Stomach (tissue), 9 donors: ENCODE results near the gene CLMP. TPM values are rescaled to one million over a fixed set of nuclear protein-coding genes. Genes with fewer than 3 reads are reported as not detected.

Source experiments
- DNase-seq, 2 donors: peaks; one replicate each; pipeline versions ENCODE4 v3.0.0 to v3.0.0-alpha.2; 2013 to 2019
- H3K27ac ChIP-seq, 5 donors: fragments of 200-600 bp in 4 of 5; sonication (generic) in 4 of 5; one replicate each; pipeline ENCODE4 v1.5.1; 2013 to 2019; ENCODE audit warnings: mild to moderate bottlenecking in 1 of 5, moderate library complexity in 1 of 5
- H3K27me3 ChIP-seq, 3 donors: fragments of 200-600 bp; sonication (generic); one replicate each; pipeline ENCODE4 v1.5.1; 2017 to 2019; ENCODE audit warnings: mixed run types in 1 of 3
- H3K36me3 ChIP-seq, 4 donors: fragments of 200-600 bp; sonication (generic); 1 replicate in 3 of 4; 2 replicates in 1 of 4; pipeline ENCODE4 v1.5.1; 2016 to 2019
- H3K4me1 ChIP-seq, 4 donors: fragments of 200-600 bp; sonication (generic); one replicate each; pipeline ENCODE4 v1.5.1; 2016 to 2019
- H3K4me3 ChIP-seq, 4 donors: fragments of 200-600 bp; sonication (generic) in 3 of 4; one replicate each; pipeline ENCODE4 v1.5.1; 2016 to 2019; ENCODE audit warnings: mild to moderate bottlenecking in 1 of 4
- H3K9me3 ChIP-seq, 4 donors: fragments of 200-600 bp; sonication (generic); one replicate each; pipeline ENCODE4 v1.5.1; 2016 to 2019
- CTCF ChIP-seq, 7 experiments: fragments of 450-650 bp in 4 of 7; fragments of 200-600 bp in 3 of 7; sonication (generic) in 3 of 7; IDR thresholded peaks; one replicate each; pipeline ENCODE4 v1.5.1; 2016 to 2019; ENCODE audit warnings: antibody characterized with exemption in 7 of 7, control low read depth in 2 of 7, mild to moderate bottlenecking in 1 of 7
- EP300 ChIP-seq: sonication (generic); formaldehyde crosslinking; IDR thresholded peaks from one replicate; pipeline ENCODE4 v1.6.1; 2017; ENCODE audit warnings: antibody characterized with exemption
- POLR2A ChIP-seq, 4 donors: fragments of 450-650 bp; IDR thresholded peaks; one replicate each; pipeline ENCODE4 v1.6.1; 2016; ENCODE audit warnings: antibody characterized with exemption in 4 of 4, control low read depth in 2 of 4, mild to moderate bottlenecking in 1 of 4, moderate library complexity in 1 of 4
- POLR2AphosphoS5 ChIP-seq, 3 donors: sonication (generic); formaldehyde crosslinking; IDR thresholded peaks; one replicate each; pipeline ENCODE4 v1.6.1; 2016; ENCODE audit warnings: antibody characterized with exemption in 3 of 3
- WGBS, 5 donors: extraction: QIAGEN DNeasy Blood & Tissue Kit in 3 of 5; methylation state at CpG; one replicate each; pipeline versions ENCODE4 v1.1.5 to v1.1.7; 2013 to 2018; 5-methylcytosine and 5-hydroxymethylcytosine counted together
- intact Hi-C: fragments of 100-400 bp; cut with DNase I; formaldehyde crosslinking; loops from one replicate; pipeline ENCODE4 v1.15.1; 2023; ENCODE audit warnings: low total_unique reads
- polyA plus RNA-seq, 3 donors: library from polyadenylated mRNA; stranded (reverse); fragments of 200-250 nt; gene quantifications; one replicate each; pipeline ENCODE4 v1.2.3, GENCODE V29; 2013
- total RNA-seq, 5 donors: library from RNA; depleted of rRNA; stranded (reverse); fragments of >200 nt; gene quantifications; one replicate each; pipeline versions ENCODE4 v1.1.0 to v1.2.3, GENCODE V29; 2014 to 2016
- donor health status: healthy with polysubstance abuse.
- donor health status: Bipolar disorder and iron deficiency.
- donor health status: healthy.

CLMP gene
- total and polyA plus RNA-seq, 8 donors = 4.9 to 81.2 (median 40.5) TPM

- TF ChIP-seq CTCF (IDR thresholded peaks at IDR 0.05) (no peak), POLR2AphosphoS5 (IDR thresholded peaks at IDR 0.05) (no peak), POLR2A (IDR thresholded peaks at IDR 0.05) (no peak), EP300 (no peak)
- H3K9me3 ChIP-seq = no peaks in the 10 kb centered on the region
- H3K4me3 ChIP-seq = no peak overlapping the region
- intact Hi-C loops = no loop called here
- WGBS, 5 donors = 66 to 75% (median 70%) methylated on average over 7 to 9 of the region's 9 CpGs
- no peak for DNase-seq
- no peaks in the 10 kb centered on the region for H3K36me3 ChIP-seq
- peak overlapping the region in 2 of 5 donors; percentile 14 to 49 for H3K27ac ChIP-seq
- H3K27me3 ChIP-seq = peaks cover 0 to 14% (median 0%) of the 10 kb centered on the region in 3 donors
- H3K4me1 ChIP-seq = peaks cover 0 to 12% (median 10%) of the 10 kb centered on the region in 4 donors
Observed at GRCh38 chr11:123145661-123146060, 49.4 kb downstream of the CLMP start.

- Histone ChIP-seq H3K36me3 (no peaks in the 10 kb centered on the region), H3K27ac (peak overlapping the region in 1 of 5 donors; percentile 14), H3K9me3 (no peaks in the 10 kb centered on the region), H3K4me3 (no peak overlapping the region), H3K27me3 (peaks cover 0 to 14% (median 0%) of the 10 kb centered on the region in 3 donors), H3K4me1 (peaks cover 0 to 12% (median 10%) of the 10 kb centered on the region in 4 donors)
- no peak for TF ChIP-seq POLR2A (IDR thresholded peaks at IDR 0.05)
- no peak for TF ChIP-seq EP300
- TF ChIP-seq CTCF (IDR thresholded peaks at IDR 0.05) = no peak
- no peak for TF ChIP-seq POLR2AphosphoS5 (IDR thresholded peaks at IDR 0.05)
- no peak for DNase-seq
- intact Hi-C loops = no loop called here
- WGBS, 5 donors = 40 to 56% (median 49%) methylated on average over 12 to 13 of the region's 13 CpGs
Observed at GRCh38 chr11:123145220-123145619, 49.8 kb downstream of the CLMP start.

- no peaks in the 10 kb centered on the region for H3K9me3 ChIP-seq
- peaks cover 0 to 12% (median 10%) of the 10 kb centered on the region in 4 donors for H3K4me1 ChIP-seq
- WGBS, 5 donors = 52 to 60% (median 56%) methylated on average over 3 of the region's 3 CpGs
- H3K27ac ChIP-seq = no peak overlapping the region
- H3K4me3 ChIP-seq = no peak overlapping the region
- intact Hi-C loops = no loop called here
- DNase-seq = no peak
- H3K27me3 ChIP-seq = peaks cover 0 to 14% (median 0%) of the 10 kb centered on the region in 3 donors
- no peak for TF ChIP-seq POLR2A (IDR thresholded peaks at IDR 0.05)
- TF ChIP-seq CTCF (IDR thresholded peaks at IDR 0.05) = no peak
- TF ChIP-seq POLR2AphosphoS5 (IDR thresholded peaks at IDR 0.05) = no peak
- TF ChIP-seq EP300 = no peak
- H3K36me3 ChIP-seq = no peaks in the 10 kb centered on the region
Observed at GRCh38 chr11:123144707-123145106, 50.3 kb downstream of the CLMP start.

- Histone ChIP-seq H3K36me3 (no peaks in the 10 kb centered on the region), H3K9me3 (no peaks in the 10 kb centered on the region), H3K27me3 (peaks cover 0 to 14% (median 0%) of the 10 kb centered on the region in 3 donors), H3K27ac (no peak overlapping the region), H3K4me1 (peaks cover 0 to 17% (median 10%) of the 10 kb centered on the region in 4 donors), H3K4me3 (no peak overlapping the region)
- TF ChIP-seq POLR2AphosphoS5 (IDR thresholded peaks at IDR 0.05) = no peak
- TF ChIP-seq CTCF (IDR thresholded peaks at IDR 0.05) = no peak
- no peak for TF ChIP-seq POLR2A (IDR thresholded peaks at IDR 0.05)
- no peak for TF ChIP-seq EP300
- intact Hi-C loops = no loop called here
- WGBS, 5 donors = 88 to 96% (median 91%) methylated on average over 2 of the region's 2 CpGs
- no peak for DNase-seq
Observed at GRCh38 chr11:123143921-123144320, 51.1 kb downstream of the CLMP start.
